GM23338 (cell line): ENCODE measurements around the gene CCDC30. TPM values are rescaled to one million over a fixed set of nuclear protein-coding genes. Genes with fewer than 3 reads are reported as not detected.

Source experiments
- ATAC-seq: fragments of 200-7000 bp; cut with Tn5 transposase; 3 replicates; pipeline ENCODE4 v1.9.1; 2020
- DNase-seq: peaks from one replicate; pipeline ENCODE4 v3.0.0-alpha.2; 2015; ENCODE audit warnings: low spot score
- H2AFZ ChIP-seq: fragments of 200-600 bp; sonication (generic); 2 replicates; pipeline ENCODE4 v1.8.0; 2016; ENCODE audit warnings: antibody characterized with exemption, mild to moderate bottlenecking, moderate library complexity
- H3F3A ChIP-seq: fragments of 200-600 bp; sonication (generic); replicated peaks from 2 replicates; pipeline ENCODE4 v1.8.0; 2017; ENCODE audit warnings: antibody characterized with exemption, mixed run types, low read depth
- H3K27ac ChIP-seq: fragments of 200-600 bp; sonication (generic); 2 replicates; pipeline ENCODE4 v1.6.1; 2016; ENCODE audit warnings: low read depth
- H3K27me3 ChIP-seq: fragments of 200-600 bp; sonication (generic); 2 replicates; pipeline ENCODE4 v1.8.0; 2016; ENCODE audit warnings: mild to moderate bottlenecking, mixed run types, moderate library complexity; ENCODE audit not compliant: insufficient read depth
- H3K36me3 ChIP-seq: fragments of 200-600 bp; sonication (generic); 2 replicates; pipeline ENCODE4 v1.8.0; 2016; ENCODE audit warnings: mild to moderate bottlenecking; ENCODE audit not compliant: insufficient read depth
- H3K4me1 ChIP-seq: fragments of 200-600 bp; sonication (generic); 2 replicates; pipeline ENCODE4 v1.8.0; 2016; ENCODE audit warnings: mild to moderate bottlenecking, moderate library complexity; ENCODE audit not compliant: insufficient read depth
- H3K4me2 ChIP-seq: fragments of 200-600 bp; sonication (generic); 2 replicates; pipeline ENCODE4 v1.7.1; 2017; ENCODE audit warnings: mixed run types
- H3K4me3 ChIP-seq: fragments of 200-600 bp; sonication (generic); 2 replicates; pipeline ENCODE4 v1.6.1; 2016; ENCODE audit warnings: mixed run types
- H3K79me2 ChIP-seq: fragments of 200-600 bp; sonication (generic); replicated peaks from 2 replicates; pipeline ENCODE4 v1.8.0; 2017; ENCODE audit warnings: mild to moderate bottlenecking; ENCODE audit not compliant: insufficient read depth
- H3K9me2 ChIP-seq: fragments of 200-600 bp; sonication (generic); 2 replicates; pipeline ENCODE4 v1.8.0; 2017; ENCODE audit not compliant: insufficient read depth
- H4K20me1 ChIP-seq: fragments of 200-600 bp; sonication (generic); replicated peaks from 2 replicates; pipeline ENCODE4 v1.8.0; 2017; ENCODE audit warnings: mild to moderate bottlenecking; ENCODE audit not compliant: insufficient read depth
- H3K27ac Mint-ChIP-seq: 2 replicates; pipeline ENCODE4 v1.8.0; 2020; ENCODE audit warnings: inconsistent platforms, mild to moderate bottlenecking, moderate library complexity, mixed read lengths
- H3K27me3 Mint-ChIP-seq: 3 replicates; pipeline ENCODE4 v1.8.0; 2022; ENCODE audit warnings: low read depth, mild to moderate bottlenecking, moderate library complexity, mixed read lengths, inconsistent platforms; ENCODE audit not compliant: insufficient read depth, poor library complexity
- H3K36me3 Mint-ChIP-seq: 3 replicates; pipeline ENCODE4 v1.8.0; 2021; ENCODE audit warnings: low read depth, mild to moderate bottlenecking, inconsistent platforms, moderate library complexity, mixed read lengths
- H3K4me1 Mint-ChIP-seq: 3 replicates; pipeline ENCODE4 v1.8.0; 2020; ENCODE audit warnings: mild to moderate bottlenecking, inconsistent platforms, mixed read lengths
- H3K4me3 Mint-ChIP-seq: 3 replicates; pipeline ENCODE4 v1.8.0; 2021; ENCODE audit warnings: moderate library complexity, mild to moderate bottlenecking, inconsistent platforms, mixed read lengths
- H3K9me3 Mint-ChIP-seq: 3 replicates; pipeline ENCODE4 v1.8.0; 2020; ENCODE audit warnings: moderate library complexity, mild to moderate bottlenecking, inconsistent platforms, mixed read lengths
- CREB1 ChIP-seq: fragments of 250-450 bp; sonication (Bioruptor Pico); IDR thresholded peaks from 2 replicates; pipeline ENCODE4 v1.5.0; 2020; ENCODE audit warnings: low read depth, mild to moderate bottlenecking, moderate library complexity
- EZH2 ChIP-seq: fragments of 200-600 bp; sonication (generic); IDR thresholded peaks from one replicate; pipeline ENCODE4 v1.8.0; 2017; ENCODE audit warnings: antibody characterized with exemption, mild to moderate bottlenecking, low read depth; ENCODE audit not compliant: unreplicated experiment
- EZH2phosphoT487 ChIP-seq: fragments of 200-600 bp; sonication (generic); IDR thresholded peaks from one replicate; pipeline ENCODE4 v1.8.1; 2018; ENCODE audit warnings: antibody characterized with exemption; ENCODE audit not compliant: unreplicated experiment
- JUNB ChIP-seq: IDR thresholded peaks from one replicate; pipeline ENCODE4 v1.6.1; 2016; ENCODE audit warnings: antibody characterized with exemption; ENCODE audit not compliant: unreplicated experiment
- NANOG ChIP-seq: IDR thresholded peaks from 2 replicates; pipeline ENCODE4 v1.6.1; 2016; ENCODE audit warnings: antibody characterized with exemption, borderline replicate concordance
- POLR2AphosphoS5 ChIP-seq: IDR thresholded peaks from 2 replicates; pipeline ENCODE4 v1.6.1; 2016; ENCODE audit warnings: antibody characterized with exemption, low read depth
- STAT1 ChIP-seq: IDR thresholded peaks from one replicate; pipeline ENCODE4 v1.6.1; 2016; ENCODE audit warnings: antibody characterized with exemption; ENCODE audit not compliant: unreplicated experiment
- ZNF114 ChIP-seq: fragments of 250-450 bp; sonication (Bioruptor Pico); IDR thresholded peaks from 2 replicates; pipeline ENCODE4 v1.5.0; 2020; ENCODE audit warnings: mild to moderate bottlenecking, moderate library complexity
- ZNF331 ChIP-seq: fragments of 250-450 bp; sonication (Bioruptor Pico); IDR thresholded peaks from 2 replicates; pipeline ENCODE4 v1.5.0; 2020; ENCODE audit warnings: low read depth, mild to moderate bottlenecking, moderate library complexity
- polyA plus RNA-seq: library from polyadenylated mRNA; unstranded; fragments of >200 nt; fragmentation: Nextera tagmentation; extraction: Ambion mirVana; gene quantifications from 2 replicates; pipeline ENCODE4 v1.2.1, GENCODE V29; 2016
- total RNA-seq: library from RNA; depleted of rRNA; stranded (reverse); fragments of >200 nt; shearing (Covaris generic); gene quantifications from 2 replicates; pipeline ENCODE4 v1.2.3, GENCODE V29; 2014
- TF ChIP-seq, protein P1 (sequence below): IDR thresholded peaks from 2 replicates; pipeline ENCODE4 v1.6.1; 2016; ENCODE audit warnings: antibody characterized with exemption
- TF ChIP-seq, protein P2 (sequence below), 2 experiments: fragments of 200-600 bp in 1 of 2; sonication (generic) in 1 of 2; conservative IDR thresholded peaks; 2 replicates each; pipeline versions ENCODE4 v1.5.1 to v1.6.1; 2016 to 2017; ENCODE audit warnings: antibody characterized with exemption in 2 of 2, low read depth in 2 of 2, mild to moderate bottlenecking in 2 of 2, moderate library complexity in 1 of 2
- TF ChIP-seq, protein P3 (sequence below): fragments of 250-450 bp; sonication (Bioruptor Pico); IDR thresholded peaks from 2 replicates; pipeline ENCODE4 v1.5.0; 2020; ENCODE audit warnings: mild to moderate bottlenecking, moderate library complexity
- TF ChIP-seq, protein P4 (sequence below): IDR thresholded peaks from one replicate; pipeline ENCODE4 v1.6.1; 2018; ENCODE audit warnings: antibody characterized with exemption; ENCODE audit not compliant: unreplicated experiment

CCDC30 gene
- total and polyA plus RNA-seq, 2 experiments from 2014 or later, result 0.56 to 1.8 TPM

DNA sequence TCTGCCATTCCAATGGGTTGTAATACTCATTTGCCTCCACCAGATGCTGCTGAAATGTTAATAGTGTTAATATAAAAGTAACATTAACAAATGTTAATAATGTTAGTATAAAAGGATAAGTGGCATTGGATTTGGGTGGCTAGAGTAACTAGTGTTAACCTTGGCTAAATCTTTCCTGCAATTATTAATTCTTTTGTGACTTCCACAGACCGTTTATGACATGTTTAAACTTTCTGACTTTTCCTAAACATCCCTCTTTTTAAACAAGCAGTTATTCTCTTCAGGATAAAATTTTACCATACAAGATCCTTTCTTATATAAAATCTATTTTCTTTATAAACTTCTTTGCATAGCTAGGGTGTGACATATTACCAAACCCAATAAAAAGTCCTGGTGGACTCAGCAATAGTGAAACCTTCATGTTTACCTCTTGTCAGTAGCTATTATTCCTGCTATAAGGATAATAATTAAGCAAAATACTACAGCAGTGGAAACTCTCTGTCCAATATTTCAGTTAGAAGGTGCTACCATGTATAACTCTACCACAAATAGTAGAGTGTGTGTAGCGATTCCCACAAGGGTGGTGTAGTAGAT, 41.5 kb downstream of the CCDC30 start:
- Histone ChIP-seq H3K27me3 (no peaks in the 10 kb centered on the region), H3K36me3 (peaks cover 32% of the 10 kb centered on the region), H3K27ac (no peak overlapping the region), H3F3A (no peaks in the 10 kb centered on the region), H3K9me2 (no peaks in the 10 kb centered on the region), H3K4me3 (no peak overlapping the region), H4K20me1 (no peaks in the 10 kb centered on the region), H3K4me1 (no peaks in the 10 kb centered on the region), H2AFZ (no peak overlapping the region), H3K79me2 (no peaks in the 10 kb centered on the region), H3K4me2 (no peak overlapping the region)
- H3K36me3 Mint-ChIP-seq, result peaks cover 42% of the 10 kb centered on the region
- peaks cover 8% of the 10 kb centered on the region for H3K27me3 Mint-ChIP-seq
- H3K4me1 Mint-ChIP-seq, result no peaks in the 10 kb centered on the region
- DNase-seq (peak; percentile 37), ATAC-seq (no peak)
- H3K27ac Mint-ChIP-seq, result no peak overlapping the region
- H3K4me3 Mint-ChIP-seq, result no peak overlapping the region
- TF ChIP-seq, protein P1, sequence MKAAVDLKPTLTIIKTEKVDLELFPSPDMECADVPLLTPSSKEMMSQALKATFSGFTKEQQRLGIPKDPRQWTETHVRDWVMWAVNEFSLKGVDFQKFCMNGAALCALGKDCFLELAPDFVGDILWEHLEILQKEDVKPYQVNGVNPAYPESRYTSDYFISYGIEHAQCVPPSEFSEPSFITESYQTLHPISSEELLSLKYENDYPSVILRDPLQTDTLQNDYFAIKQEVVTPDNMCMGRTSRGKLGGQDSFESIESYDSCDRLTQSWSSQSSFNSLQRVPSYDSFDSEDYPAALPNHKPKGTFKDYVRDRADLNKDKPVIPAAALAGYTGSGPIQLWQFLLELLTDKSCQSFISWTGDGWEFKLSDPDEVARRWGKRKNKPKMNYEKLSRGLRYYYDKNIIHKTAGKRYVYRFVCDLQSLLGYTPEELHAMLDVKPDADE, result no peak
- TF ChIP-seq ZNF114 (CRISPR knock-in tag), result no peak
- TF ChIP-seq NANOG, result no peak
- TF ChIP-seq, protein P2, sequence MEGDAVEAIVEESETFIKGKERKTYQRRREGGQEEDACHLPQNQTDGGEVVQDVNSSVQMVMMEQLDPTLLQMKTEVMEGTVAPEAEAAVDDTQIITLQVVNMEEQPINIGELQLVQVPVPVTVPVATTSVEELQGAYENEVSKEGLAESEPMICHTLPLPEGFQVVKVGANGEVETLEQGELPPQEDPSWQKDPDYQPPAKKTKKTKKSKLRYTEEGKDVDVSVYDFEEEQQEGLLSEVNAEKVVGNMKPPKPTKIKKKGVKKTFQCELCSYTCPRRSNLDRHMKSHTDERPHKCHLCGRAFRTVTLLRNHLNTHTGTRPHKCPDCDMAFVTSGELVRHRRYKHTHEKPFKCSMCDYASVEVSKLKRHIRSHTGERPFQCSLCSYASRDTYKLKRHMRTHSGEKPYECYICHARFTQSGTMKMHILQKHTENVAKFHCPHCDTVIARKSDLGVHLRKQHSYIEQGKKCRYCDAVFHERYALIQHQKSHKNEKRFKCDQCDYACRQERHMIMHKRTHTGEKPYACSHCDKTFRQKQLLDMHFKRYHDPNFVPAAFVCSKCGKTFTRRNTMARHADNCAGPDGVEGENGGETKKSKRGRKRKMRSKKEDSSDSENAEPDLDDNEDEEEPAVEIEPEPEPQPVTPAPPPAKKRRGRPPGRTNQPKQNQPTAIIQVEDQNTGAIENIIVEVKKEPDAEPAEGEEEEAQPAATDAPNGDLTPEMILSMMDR (conservative IDR thresholded peaks at IDR 0.05; ENCODE audit: low read depth in 2 of 2), result no peak
- TF ChIP-seq EZH2phosphoT487, result no peak
- no peak for TF ChIP-seq CREB1 (CRISPR knock-in tag)
- TF ChIP-seq JUNB, result no peak
- TF ChIP-seq, protein P3, sequence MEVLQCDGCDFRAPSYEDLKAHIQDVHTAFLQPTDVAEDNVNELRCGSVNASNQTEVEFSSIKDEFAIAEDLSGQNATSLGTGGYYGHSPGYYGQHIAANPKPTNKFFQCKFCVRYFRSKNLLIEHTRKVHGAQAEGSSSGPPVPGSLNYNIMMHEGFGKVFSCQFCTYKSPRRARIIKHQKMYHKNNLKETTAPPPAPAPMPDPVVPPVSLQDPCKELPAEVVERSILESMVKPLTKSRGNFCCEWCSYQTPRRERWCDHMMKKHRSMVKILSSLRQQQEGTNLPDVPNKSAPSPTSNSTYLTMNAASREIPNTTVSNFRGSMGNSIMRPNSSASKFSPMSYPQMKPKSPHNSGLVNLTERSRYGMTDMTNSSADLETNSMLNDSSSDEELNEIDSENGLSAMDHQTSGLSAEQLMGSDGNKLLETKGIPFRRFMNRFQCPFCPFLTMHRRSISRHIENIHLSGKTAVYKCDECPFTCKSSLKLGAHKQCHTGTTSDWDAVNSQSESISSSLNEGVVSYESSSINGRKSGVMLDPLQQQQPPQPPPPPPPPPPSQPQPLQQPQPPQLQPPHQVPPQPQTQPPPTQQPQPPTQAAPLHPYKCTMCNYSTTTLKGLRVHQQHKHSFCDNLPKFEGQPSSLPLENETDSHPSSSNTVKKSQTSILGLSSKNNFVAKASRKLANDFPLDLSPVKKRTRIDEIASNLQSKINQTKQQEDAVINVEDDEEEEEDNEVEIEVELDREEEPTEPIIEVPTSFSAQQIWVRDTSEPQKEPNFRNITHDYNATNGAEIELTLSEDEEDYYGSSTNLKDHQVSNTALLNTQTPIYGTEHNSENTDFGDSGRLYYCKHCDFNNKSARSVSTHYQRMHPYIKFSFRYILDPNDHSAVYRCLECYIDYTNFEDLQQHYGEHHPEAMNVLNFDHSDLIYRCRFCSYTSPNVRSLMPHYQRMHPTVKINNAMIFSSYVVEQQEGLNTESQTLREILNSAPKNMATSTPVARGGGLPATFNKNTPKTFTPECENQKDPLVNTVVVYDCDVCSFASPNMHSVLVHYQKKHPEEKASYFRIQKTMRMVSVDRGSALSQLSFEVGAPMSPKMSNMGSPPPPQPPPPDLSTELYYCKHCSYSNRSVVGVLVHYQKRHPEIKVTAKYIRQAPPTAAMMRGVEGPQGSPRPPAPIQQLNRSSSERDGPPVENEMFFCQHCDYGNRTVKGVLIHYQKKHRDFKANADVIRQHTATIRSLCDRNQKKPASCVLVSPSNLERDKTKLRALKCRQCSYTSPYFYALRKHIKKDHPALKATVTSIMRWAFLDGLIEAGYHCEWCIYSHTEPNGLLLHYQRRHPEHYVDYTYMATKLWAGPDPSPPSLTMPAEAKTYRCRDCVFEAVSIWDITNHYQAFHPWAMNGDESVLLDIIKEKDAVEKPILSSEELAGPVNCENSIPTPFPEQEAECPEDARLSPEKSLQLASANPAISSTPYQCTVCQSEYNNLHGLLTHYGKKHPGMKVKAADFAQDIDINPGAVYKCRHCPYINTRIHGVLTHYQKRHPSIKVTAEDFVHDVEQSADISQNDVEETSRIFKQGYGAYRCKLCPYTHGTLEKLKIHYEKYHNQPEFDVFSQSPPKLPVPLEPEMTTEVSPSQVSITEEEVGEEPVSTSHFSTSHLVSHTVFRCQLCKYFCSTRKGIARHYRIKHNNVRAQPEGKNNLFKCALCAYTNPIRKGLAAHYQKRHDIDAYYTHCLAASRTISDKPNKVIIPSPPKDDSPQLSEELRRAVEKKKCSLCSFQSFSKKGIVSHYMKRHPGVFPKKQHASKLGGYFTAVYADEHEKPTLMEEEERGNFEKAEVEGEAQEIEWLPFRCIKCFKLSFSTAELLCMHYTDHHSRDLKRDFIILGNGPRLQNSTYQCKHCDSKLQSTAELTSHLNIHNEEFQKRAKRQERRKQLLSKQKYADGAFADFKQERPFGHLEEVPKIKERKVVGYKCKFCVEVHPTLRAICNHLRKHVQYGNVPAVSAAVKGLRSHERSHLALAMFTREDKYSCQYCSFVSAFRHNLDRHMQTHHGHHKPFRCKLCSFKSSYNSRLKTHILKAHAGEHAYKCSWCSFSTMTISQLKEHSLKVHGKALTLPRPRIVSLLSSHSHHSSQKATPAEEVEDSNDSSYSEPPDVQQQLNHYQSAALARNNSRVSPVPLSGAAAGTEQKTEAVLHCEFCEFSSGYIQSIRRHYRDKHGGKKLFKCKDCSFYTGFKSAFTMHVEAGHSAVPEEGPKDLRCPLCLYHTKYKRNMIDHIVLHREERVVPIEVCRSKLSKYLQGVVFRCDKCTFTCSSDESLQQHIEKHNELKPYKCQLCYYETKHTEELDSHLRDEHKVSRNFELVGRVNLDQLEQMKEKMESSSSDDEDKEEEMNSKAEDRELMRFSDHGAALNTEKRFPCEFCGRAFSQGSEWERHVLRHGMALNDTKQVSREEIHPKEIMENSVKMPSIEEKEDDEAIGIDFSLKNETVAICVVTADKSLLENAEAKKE (CRISPR knock-in tag), result no peak
- TF ChIP-seq, protein P4, sequence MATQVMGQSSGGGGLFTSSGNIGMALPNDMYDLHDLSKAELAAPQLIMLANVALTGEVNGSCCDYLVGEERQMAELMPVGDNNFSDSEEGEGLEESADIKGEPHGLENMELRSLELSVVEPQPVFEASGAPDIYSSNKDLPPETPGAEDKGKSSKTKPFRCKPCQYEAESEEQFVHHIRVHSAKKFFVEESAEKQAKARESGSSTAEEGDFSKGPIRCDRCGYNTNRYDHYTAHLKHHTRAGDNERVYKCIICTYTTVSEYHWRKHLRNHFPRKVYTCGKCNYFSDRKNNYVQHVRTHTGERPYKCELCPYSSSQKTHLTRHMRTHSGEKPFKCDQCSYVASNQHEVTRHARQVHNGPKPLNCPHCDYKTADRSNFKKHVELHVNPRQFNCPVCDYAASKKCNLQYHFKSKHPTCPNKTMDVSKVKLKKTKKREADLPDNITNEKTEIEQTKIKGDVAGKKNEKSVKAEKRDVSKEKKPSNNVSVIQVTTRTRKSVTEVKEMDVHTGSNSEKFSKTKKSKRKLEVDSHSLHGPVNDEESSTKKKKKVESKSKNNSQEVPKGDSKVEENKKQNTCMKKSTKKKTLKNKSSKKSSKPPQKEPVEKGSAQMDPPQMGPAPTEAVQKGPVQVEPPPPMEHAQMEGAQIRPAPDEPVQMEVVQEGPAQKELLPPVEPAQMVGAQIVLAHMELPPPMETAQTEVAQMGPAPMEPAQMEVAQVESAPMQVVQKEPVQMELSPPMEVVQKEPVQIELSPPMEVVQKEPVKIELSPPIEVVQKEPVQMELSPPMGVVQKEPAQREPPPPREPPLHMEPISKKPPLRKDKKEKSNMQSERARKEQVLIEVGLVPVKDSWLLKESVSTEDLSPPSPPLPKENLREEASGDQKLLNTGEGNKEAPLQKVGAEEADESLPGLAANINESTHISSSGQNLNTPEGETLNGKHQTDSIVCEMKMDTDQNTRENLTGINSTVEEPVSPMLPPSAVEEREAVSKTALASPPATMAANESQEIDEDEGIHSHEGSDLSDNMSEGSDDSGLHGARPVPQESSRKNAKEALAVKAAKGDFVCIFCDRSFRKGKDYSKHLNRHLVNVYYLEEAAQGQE, result no peak
- no peak for TF ChIP-seq STAT1
- no peak for TF ChIP-seq EZH2
- TF ChIP-seq POLR2AphosphoS5, result no peak
- TF ChIP-seq ZNF331 (CRISPR knock-in tag), result no peak
- peaks cover 92% of the 10 kb centered on the region for H3K9me3 Mint-ChIP-seq
